C4-2B (cell line): ENCODE results near the gene EIF3A.

Experiments
- CTCF ChIP-seq: fragments of 450-650 bp; conservative IDR thresholded peaks from 2 replicates; pipeline ENCODE4 v1.5.1; 2017; ENCODE audit warnings: mild to moderate bottlenecking
- ZFX ChIP-seq: fragments of 450-650 bp; IDR thresholded peaks from 2 replicates; pipeline ENCODE4 v1.6.1; 2017

DNA sequence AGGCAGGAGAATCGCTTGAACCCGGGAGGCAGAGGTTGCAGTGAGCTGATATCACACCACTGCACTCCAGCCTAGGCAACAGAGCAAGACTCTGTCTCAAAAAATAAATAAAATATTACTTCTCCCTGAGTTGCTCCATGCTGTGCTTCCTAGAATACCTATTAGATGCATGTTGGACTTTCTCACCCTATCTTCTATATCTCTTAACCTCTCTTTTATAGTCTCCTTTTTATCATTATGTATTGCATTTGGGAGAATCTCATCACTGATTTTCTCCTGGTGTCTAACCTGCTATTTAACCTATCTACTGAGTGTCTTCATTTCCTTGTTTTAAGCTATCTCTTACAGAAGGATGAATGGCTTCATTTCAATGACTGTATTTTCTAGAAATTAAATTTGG lies 83.2 kb downstream of the EIF3A start:
- TF ChIP-seq CTCF = no peak
- no peak for TF ChIP-seq ZFX
